H4 (cell line): Measurements from ENCODE around the gene APBB2. TPM values are rescaled to one million over a fixed set of nuclear protein-coding genes. Genes with fewer than 3 reads are reported as not detected.
"Not testable (repeated sequence)": the region's sequence is repeated elsewhere in the genome, so short reads cannot be mapped to it uniquely, and the experiment has no call there.

ENCODE experiments used
- DNase-seq: peaks from one replicate; pipeline ENCODE4 v3.0.0-alpha.2; 2015; ENCODE audit warnings: low spot score
- total RNA-seq: library from RNA; depleted of rRNA; stranded (reverse); fragments of >200 nt; shearing (Covaris generic); gene quantifications from 2 replicates; pipeline ENCODE4 v1.2.3, GENCODE V29; 2014

APBB2 gene
- total RNA-seq, 1 experiment from 2014 or later: 25.7 TPM

DNA sequence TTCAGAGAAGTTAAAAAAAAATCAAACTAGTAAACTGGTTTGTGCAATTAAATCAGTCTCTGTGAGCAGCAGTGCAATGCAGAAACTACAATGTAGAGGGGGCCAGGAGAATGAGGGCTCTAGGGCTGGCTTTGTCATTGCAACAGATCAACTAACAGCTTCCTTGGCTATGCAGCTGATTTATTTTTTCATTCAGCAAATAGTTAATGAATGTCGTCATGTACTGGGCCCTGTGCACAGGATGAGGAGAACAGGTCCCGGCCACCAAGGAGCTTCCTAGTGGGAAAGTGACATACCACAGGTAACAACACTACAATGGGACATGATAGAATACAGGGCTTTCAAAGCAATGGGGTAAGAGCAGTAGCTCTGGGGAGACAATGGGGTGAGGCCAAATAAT, 274.5 kb downstream of the APBB2 start:
- DNase-seq: no peak

DNA sequence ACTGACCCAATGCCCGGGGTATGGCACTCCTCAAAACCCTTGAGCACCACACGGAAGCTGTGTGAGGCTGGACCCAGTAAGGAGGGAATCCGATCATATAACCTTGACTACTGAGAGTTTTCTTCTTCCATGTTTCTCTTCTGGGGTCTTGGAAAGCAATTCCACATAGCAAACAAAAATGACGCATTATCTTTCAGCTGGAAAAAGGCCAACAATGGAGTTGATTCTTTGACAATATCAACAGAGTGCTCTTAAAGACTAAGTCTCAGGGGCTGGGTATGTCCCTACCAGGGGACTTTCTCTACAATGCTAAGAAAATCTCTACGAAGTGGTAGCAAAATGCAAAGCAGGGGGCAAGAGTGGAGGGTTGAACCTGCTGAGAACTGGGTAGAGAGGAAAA, 276.0 kb downstream of the APBB2 start:
- DNase-seq: no peak

DNA sequence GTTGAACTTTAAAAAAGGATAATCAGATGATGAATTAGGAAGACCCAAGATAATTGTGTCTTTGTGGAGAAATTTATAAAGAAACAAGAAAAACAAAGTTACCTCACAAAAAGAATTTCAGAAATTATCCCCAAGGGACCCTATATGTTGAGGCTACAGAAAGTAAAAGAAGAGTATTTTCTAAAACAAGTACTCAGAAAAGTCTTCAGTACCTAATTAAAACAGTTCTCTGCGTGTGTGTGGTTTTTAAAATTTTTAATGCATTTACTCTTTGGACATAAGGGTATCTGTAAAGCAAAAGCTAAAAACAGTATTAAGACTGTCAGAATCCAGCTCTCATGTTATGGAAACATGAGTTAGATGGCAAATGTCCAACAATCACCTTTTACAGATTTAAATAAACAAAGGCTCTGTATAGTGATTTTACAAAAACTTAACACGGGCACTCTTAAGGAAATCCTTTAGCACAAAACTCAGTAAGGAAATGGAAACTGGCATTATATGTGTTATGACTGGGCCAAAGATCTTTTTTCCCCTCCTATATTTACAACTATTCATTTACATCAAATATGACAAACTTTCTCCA, 277.1 kb downstream of the APBB2 start:
- DNase-seq: no peak

DNA sequence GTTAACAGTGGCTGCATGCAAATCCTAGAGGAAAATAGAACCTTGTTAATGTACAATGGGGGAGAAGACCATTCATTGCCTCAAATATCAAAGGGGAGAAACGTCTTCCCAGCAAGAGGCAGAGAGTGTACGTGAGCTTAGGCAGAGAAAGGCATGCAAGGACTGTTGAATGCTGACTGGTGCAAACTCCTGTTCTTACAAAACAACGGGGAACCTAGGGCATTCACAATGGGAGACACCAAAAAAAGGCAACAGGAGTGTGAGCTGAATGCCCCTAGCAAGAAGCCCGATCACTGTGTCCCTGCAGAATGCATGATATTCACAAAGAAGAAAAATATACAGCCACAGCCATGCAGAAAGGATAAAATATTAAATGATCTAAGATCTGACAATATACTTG, 279.7 kb downstream of the APBB2 start:
- no peak for DNase-seq

DNA sequence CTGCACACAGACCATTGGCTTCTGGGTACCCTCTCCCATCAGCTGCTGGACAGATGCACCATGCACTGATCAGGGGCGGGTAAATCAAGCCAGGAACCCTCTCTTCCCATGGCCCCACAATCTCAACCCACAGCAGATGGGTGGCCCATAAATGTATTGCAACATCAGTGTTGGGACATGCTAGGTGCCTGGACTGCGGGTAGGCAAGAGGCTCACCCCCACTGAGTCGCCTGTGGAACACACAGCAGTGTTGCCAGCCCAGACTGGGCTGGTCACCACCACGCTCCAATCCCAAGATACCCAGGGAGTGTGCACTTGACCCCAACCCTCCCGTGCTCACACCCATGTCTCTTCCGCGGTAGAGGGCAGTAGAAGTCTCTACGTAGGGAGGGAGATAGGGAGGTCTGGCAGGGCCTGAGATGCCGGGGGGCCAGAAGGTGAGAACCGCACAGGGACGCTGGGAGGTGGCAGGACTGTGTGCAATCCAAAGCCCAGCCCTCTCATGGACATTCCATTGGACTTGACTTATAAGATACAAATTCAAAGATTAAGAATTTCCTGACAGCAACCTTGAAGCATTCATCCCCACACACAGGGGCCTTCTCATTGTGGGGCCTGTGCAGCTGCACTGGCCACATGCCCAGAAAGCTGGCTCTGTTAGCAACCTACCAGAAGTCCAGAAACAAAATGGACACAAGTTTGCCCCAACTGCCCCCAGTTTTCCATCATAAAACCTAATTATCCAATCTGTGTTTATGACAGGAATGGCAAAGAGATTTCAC, 280.9 kb downstream of the APBB2 start:
- DNase-seq: no peak

DNA sequence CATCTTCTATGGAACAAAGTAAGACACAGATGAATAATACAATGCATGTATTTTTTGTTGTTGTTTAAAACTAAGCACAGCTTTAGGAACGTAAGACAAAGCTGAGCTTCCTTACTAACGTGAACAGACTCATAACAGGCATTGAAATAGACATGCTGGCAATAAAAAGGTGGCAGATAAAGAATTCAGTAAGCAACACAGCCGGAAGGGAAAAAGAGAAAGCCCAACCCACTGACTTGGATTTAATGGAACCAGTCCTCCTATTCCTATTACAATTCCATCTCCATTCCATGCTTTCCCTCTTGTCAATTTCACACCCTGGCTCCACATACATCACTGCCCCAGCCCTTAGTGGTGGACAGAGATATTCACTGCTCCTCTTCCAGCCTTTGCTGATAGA, 282.5 kb downstream of the APBB2 start:
- DNase-seq: no peak

DNA sequence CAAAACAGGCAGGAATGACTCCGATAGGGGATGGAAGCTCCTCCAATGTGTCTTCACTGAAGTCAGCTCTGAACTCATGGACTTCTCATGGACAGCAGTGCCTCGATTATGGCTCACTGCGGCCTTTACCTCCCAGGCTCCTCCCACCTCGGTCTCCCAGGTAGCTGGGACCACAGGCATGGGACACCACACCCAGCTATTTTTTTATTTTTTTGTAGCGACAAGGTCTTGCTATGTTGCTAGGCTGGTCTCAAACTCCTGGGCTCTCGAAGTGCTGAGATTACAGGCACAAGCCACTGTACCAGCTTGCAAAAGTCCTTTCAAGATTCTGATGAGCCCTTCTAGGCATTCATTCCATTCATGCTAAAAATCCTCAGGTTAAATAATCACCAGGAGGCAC, 283.1 kb downstream of the APBB2 start:
- DNase-seq: no peak

DNA sequence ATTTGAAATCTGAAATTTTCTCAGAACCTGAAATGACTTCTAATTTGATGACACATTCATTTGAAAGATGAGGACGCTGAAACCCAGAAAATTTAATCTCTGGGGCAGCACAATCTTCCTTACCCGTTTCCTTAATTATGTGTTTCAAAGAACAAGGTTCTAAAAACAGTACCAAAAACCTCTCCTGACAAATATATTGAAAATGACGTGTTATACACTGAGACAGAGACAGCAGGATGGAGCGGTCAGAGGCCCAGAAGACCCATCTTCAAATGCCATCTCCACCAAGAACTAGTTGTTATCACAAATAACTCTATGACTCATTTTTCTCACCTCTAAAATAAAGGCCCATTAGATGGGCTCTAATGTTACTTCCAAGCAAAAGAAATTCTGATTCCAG, 287.3 kb downstream of the APBB2 start:
- DNase-seq: no peak

DNA sequence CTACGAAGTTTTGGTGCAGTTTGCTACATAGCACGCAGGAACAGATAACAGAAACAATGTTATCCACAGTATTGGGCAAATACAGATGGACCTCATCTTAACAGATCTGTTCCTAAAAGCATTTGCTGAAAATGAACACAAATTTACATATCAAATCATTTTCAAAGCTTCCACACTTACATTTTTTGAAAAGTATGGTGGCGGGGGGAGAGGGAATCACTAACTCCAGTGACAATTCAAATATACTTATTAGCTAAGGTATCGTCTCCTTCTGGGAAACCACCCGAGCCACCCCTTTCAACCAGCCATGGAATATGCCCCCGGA, 289.6 kb downstream of the APBB2 start:
- DNase-seq: no peak

DNA sequence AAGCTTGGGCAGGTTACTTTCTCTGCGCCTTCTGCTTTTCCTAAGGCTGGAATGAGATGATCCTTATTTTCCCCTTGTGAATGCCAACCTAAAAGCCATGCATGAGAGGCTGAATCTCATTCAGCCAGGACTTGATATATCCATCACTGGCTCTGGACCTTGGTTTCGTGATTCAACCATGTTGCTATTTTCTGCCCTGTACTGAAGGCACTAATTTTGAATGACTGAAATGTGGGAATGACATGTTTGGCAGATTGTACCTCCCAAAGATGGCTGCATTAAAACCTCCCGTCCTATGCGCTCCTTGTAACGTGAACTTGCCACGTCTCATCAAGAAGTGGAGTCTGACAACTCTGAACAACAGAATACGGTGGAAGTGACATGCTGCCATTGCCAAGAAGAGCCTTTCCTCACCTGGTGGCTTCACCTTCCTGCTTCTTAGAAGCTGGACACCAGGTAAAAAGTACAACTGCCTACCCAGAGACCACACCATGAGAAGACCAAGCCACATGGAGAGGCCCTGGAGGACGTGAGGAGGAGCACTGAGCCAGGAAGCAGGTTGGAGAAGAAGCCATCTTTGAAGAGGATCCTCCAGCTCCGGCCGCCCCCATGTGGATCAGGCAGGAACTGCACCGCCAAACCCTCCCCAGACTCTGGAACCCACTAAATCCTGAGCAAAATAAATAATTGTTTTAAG, 290.1 kb downstream of the APBB2 start:
- DNase-seq: peak; percentile 56

DNA sequence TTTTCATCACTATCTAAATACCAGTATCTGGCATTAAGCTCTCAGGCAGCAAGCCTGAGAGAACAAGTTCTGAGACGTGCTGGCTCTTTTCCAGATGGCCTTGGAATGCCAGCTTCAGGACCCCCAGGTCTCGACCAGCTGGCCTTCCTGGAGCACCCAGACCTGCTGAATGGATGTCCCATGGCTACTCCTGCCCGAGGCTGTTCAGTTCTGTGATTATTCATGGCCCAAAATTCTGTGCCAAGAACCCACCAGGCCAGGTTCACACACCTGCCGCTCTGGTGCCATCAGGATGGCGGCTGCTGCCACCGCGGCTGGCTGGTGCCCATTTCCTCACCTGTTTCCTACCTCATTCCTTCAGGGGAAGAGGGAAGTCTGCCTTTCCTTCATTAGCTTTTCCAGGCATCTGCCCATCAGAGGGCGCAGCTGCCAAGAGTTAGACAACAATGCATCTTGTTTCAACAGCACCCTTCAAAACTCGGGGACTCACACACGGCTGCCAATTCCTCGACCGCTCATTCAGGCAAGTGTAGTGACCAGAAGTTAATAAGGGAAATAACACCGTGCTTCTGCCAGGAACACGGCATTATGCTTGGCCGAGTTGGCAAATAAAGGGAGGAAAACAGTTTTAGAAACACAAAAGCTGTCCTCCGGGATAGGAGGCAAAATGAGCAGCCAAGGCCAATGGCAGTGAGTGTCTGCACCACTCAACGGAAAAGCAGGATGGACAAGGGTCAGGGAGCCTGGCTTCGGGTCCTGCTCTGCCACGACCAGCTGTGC, 290.8 kb downstream of the APBB2 start:
- no peak for DNase-seq

DNA sequence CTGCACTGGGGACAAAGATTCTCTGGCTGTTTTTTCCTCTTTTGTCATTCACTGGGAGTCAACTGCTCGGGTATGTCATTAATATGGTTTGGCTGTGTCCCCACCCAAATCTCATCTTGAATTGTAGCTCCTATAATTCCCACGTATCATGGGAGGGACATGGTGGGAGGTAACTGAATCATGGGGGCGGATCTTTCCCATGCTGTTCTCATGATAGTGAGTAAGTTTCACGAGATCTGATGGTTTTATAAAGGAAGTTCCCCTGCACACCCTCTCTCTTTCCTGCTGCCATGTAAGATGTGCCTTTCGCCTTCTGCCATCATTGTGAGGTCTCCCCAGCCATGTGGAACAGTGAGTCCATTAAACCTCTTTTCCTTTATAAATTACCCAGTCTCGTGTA, 294.4 kb downstream of the APBB2 start:
- not testable (repeated sequence) for DNase-seq

DNA sequence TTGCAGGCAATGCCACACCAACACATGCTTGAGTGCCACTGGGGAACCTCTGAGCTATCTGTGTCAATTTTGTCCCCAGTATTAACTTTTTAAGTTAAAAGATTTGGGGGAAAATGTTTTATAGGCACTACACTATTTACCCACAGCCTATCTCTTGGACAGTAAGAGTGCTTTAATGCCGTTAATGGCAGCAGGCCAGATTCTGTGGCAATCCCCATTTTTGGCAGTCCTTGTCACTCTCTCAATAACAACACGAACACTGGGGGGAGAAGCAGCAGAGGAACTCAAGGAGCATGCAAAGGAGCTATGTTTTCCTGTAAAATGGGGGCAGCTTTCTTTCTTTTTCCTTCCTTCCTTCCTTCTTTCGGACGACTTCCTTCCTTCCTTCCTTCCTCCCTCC, 296.0 kb downstream of the APBB2 start:
- peak; percentile 64 for DNase-seq

DNA sequence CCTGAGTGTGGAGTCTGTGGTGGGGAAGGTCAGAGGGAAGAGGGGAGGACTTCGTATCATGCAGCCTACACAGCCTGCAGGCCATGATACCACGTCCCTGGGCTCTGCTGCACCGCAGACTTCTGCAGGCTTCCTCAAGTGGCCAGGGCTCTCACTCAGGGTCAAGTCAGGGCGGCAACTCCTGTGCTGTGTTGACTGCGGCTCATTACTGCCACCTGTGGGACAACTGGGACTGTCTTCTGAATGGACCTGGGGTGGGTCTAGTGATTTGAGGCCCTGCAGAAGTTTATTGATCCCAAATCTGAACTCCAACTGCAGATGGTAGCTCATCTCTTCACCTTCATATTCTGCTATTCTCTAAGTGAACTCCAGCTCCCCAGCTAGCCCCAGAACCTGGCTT, 297.5 kb downstream of the APBB2 start:
- peak; percentile 50 for DNase-seq

DNA sequence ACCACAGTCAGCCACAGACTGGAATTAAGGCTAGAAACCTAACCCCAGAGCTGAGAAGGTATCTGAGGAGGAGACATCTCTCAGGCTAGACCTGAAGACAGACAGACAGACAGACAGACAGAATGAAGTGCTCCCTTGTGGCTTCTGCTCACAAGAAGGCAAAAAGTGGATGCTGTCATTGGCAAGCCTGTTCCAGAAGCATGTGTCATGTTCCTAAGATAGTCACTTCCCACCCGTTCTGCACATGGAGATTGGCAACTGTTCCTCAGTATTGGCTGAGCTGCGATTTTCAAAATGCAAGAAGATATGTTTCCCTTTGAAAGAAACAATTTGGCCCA, 298.2 kb downstream of the APBB2 start:
- DNase-seq: no peak

DNA sequence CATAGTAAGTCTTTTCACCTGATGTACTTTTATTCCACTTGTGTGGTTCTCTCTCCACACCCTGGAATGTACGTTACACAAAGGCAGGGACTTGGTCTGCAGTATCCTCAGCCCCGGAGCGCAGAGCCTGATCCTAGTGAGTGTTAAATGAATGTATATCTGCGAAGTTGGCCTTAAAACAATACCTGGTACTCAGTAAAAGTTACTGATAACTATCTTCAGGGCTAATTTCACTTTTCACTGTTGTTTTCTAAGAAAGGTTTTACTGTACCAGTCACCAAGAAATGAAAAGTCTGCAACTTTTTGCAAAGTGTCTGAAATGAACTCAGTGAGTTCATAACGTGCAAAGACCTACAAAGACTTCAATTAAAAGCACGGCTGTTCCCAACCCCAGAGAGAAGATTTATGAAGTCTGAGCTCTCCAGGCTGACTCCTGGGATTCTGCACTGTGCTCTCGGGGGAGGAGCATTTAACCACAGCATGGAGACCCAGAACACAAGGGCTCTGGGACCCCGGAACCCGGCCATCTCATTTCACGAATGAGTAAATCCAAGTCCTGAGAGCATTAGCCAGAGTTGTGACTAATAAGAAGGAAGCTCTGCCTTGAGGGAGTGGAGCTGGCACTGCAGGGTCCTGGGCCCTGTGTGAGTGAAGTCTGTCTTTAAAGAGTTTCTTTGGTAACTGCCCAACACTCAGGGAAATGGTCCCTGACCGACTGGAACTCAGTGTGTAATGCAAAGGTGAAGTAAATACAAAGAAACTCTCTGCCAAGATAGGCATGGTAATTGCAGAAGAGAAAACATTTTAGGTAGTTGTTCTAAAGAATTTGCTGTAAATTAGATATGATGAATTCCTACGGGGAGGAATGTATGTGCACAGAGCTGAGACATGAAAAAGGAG, 298.8 kb downstream of the APBB2 start:
- DNase-seq: no peak

DNA sequence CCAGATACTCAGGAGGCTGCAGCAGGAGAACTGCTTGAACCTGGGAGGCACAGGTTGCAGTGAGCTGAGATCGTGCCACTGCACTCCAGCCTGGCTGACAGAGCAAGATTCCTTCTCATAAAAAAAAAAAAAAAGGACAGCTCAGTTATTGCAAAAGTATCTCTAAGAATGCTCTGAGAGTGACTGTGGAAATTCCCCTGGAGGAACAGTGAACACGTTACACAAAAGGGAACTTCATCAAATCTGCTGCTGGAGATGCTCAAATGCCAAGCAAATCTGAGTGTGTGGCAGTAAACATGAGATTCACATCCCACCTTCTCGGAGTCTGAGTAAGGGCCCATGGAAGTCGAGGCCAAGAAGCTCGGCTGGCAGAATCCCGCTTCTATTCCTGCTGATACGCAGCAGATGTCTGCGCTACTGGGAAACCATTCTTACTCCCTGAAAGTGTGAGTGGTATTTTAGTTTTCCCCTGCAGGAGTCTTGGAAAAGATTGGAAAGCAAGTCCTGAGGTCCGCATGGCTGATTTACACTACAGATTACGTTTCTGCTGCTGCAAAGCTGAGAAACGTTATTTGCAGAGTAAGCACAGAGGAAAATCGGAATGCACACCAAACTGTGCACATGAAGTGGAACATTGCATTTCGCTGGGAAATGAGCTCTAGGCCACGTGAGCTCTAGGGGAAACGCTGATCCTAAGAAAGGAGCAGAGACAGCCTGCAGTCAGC, 301.7 kb downstream of the APBB2 start:
- DNase-seq: no peak

DNA sequence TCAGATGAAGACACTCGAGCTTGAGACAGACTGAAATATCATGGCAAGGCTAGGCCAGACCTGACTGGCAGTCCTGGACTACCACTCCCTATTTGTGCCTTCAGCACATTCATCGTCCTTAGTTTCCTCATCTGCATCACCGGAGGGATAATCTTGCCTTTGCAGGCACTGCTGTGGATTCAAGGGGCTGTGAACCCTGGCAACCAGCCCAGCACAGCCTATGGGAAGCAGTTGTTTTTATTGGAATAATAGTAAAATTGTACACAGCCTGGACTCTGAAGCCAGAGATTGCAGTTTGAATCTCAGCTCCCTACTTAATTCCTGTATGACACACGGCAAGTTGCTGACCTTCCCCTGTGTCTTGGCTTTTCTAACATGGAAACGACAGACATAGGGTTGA, 303.6 kb downstream of the APBB2 start:
- DNase-seq: no peak

DNA sequence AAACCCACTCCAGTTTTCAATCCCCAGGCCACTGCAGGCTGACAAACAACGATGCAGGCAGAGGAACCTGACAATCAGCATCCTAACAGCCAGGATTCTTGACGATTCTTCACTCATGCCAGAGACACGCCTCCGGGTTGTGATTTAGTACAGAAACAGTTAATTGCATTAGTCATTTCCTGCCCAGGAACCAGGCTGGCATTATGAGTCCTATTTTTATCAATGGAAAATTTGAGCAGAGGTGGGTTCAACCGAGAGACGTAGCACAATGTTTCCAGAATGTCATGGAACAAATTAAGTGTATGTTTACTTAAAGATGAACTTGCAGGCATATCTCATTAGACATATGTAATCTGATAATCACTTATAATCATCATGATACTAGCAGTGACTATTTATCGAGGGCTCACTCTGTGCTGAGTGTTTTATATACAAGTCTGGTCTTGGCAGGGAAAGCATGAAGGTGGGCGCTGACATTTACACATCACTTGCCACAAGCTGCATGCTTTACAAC, 304.9 kb downstream of the APBB2 start:
- peak; percentile 90 for DNase-seq

DNA sequence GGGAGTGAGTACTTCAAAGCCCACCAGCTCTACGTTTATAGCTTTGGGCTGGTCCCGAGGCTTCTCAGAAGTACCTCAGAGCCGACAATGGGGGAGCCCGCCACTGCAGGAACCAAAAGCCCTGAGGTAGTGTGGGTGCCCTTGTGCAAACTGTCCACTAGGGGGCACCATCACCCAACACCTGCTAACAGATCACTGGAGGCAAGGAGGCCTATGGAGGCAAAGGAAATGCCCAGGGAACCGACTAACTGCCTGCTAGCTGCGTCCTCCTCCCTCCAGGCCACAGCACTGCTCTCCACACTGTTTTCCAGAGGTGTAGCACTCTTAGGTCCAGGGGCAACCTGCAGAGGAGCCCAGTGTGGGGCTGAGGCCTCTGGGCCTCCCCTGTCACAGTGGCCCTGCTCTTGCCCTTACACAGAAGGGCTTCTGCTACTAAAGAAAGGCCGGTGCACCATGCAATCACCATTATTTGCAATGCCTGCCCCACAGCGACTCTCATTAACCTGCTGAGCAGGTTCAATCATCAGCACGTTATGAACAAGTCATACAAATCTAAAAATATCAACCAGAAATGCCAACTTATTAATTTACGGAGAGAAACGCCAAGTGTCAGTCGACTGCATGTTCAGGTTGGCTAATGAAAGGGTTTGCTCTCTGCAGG, 305.5 kb downstream of the APBB2 start:
- DNase-seq: peak; percentile 88
